ENCODE results near the gene UBE2I. TPM values are rescaled to one million over a fixed set of nuclear protein-coding genes. Genes with fewer than 3 reads are reported as not detected.
"Not testable (repeated sequence)": the region's sequence is repeated elsewhere in the genome, so short reads cannot be mapped to it uniquely, and the experiment has no call there.

Gene UBE2I
- total and polyA plus RNA-seq, 7 donors, result 38.4 to 95.3 (median 54.5) TPM

- Histone ChIP-seq H3K9me3 (peaks cover 0 to 4% (median 0%) of the 10 kb centered on the region in 4 donors), H3K4me1 (no peaks in the 10 kb centered on the region), H3K36me3 (peaks cover 22 to 61% (median 30%) of the 10 kb centered on the region in 4 donors), H3K27ac (no peak overlapping the region), H3K27me3 (peaks cover 0 to 3% (median under 1%) of the 10 kb centered on the region in 3 donors), H3K4me3 (no peak overlapping the region)
- DNase-seq, result no peak
- WGBS, 2 donors, result 75 to 78% methylated on average over 20 of the region's 20 CpGs
- intact Hi-C loops (cut with DNase I), result no loop called here
- TF ChIP-seq CTCF (IDR thresholded peaks at IDR 0.05), result no peak
- no peak for TF ChIP-seq POLR2A (IDR thresholded peaks at IDR 0.05)
- TF ChIP-seq EP300 (IDR thresholded peaks at IDR 0.05), result no peak
Observed at GRCh38 chr16:1325673-1326371, 16.4 kb downstream of the UBE2I start.

GRCh38 chr16:1326391-1326790 lies 17.0 kb downstream of the UBE2I start:
- 71 to 74% methylated on average over 17 of the region's 17 CpGs for WGBS, 2 donors
- intact Hi-C loops (cut with DNase I), result no loop called here
- Histone ChIP-seq H3K27me3 (peaks cover 0 to 8% (median 5%) of the 10 kb centered on the region in 3 donors), H3K27ac (no peak overlapping the region), H3K9me3 (peaks cover 0 to 5% (median 0%) of the 10 kb centered on the region in 4 donors), H3K36me3 (peaks cover 17 to 56% (median 26%) of the 10 kb centered on the region in 4 donors), H3K4me1 (peaks cover 0 to 3% (median 0%) of the 10 kb centered on the region in 4 donors), H3K4me3 (no peak overlapping the region)
- TF ChIP-seq EP300 (IDR thresholded peaks at IDR 0.05), result no peak
- TF ChIP-seq POLR2A (IDR thresholded peaks at IDR 0.05), result no peak
- TF ChIP-seq POLR2AphosphoS5 (IDR thresholded peaks at IDR 0.05), result no peak
- TF ChIP-seq CTCF (IDR thresholded peaks at IDR 0.05), result no peak
- no peak for DNase-seq

GRCh38 chr16:1326946-1327618 lies 17.6 kb downstream of the UBE2I start:
- H3K27me3 ChIP-seq, result peaks cover 2 to 15% (median 12%) of the 10 kb centered on the region in 3 donors
- H3K36me3 ChIP-seq, result peaks cover 17 to 49% (median 23%) of the 10 kb centered on the region in 4 donors
- TF ChIP-seq POLR2AphosphoS5 (IDR thresholded peaks at IDR 0.05), result no peak
- no peak for TF ChIP-seq POLR2A (IDR thresholded peaks at IDR 0.05)
- TF ChIP-seq EP300 (IDR thresholded peaks at IDR 0.05), result no peak
- TF ChIP-seq CTCF (IDR thresholded peaks at IDR 0.05), result no peak
- no peak for DNase-seq
- no peak overlapping the region for H3K4me3 ChIP-seq
- H3K4me1 ChIP-seq, result peaks cover 0 to 10% (median 3%) of the 10 kb centered on the region in 4 donors
- 76 to 80% methylated on average over 17 of the region's 17 CpGs for WGBS, 2 donors
- H3K9me3 ChIP-seq, result peaks cover 0 to 5% (median 0%) of the 10 kb centered on the region in 4 donors
- intact Hi-C loops (cut with DNase I), result no loop called here
- no peak overlapping the region for H3K27ac ChIP-seq

DNA sequence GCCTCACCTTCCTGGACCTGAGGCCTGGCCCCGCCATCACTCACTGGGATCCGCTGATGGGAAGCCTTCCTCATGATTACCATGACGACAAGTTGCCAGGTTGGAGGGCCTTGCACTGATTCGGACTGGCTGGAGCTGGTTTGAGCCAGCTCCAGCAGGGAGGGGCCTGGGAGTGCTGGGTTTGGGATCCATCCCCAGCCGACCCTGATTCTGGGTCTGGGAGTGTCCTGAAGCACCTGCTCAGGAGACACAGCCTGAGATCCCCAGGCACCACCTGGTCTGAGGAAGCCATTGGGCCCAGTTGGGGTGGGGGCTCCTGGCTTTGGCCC lies 18.1 kb downstream of the UBE2I start:
- no peak overlapping the region for H3K4me3 ChIP-seq
- WGBS, 2 donors, result 67 to 74% methylated on average over 5 of the region's 5 CpGs
- intact Hi-C loops (cut with DNase I), result no loop called here
- peaks cover 0 to 15% (median 6%) of the 10 kb centered on the region in 4 donors for H3K4me1 ChIP-seq
- peaks cover 0 to 5% (median 0%) of the 10 kb centered on the region in 4 donors for H3K9me3 ChIP-seq
- no peak for DNase-seq
- TF ChIP-seq POLR2A (IDR thresholded peaks at IDR 0.05) (no peak), EP300 (IDR thresholded peaks at IDR 0.05) (no peak), CTCF (IDR thresholded peaks at IDR 0.05) (no peak), POLR2AphosphoS5 (IDR thresholded peaks at IDR 0.05) (no peak)
- H3K36me3 ChIP-seq, result peaks cover 17 to 44% (median 23%) of the 10 kb centered on the region in 4 donors
- H3K27ac ChIP-seq, result no peak overlapping the region
- peaks cover 8 to 20% (median 17%) of the 10 kb centered on the region in 3 donors for H3K27me3 ChIP-seq

DNA sequence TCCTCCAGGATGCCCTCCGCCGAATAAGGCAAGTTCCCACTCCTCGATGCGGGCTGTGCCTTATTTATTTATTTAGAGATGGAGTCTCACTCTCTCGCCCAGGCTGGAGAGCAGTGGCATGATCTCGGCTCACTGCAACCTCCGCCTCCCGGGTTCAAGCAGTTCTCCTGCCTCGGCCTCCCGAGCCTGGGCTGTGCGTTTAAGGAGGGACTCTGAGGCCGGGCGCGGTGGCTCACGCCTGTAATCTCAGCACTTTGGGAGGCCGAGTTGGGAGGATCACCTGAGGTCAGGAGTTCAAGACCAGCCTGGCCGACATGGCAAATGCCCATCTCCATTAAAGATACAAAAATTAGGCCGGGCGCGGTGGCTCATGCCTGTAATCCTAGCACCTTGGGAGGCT lies 18.7 kb downstream of the UBE2I start:
- peaks cover 17 to 38% (median 21%) of the 10 kb centered on the region in 4 donors for H3K36me3 ChIP-seq
- H3K4me3 ChIP-seq; intact Hi-C loops (cut with DNase I); H3K9me3 ChIP-seq; H3K27ac ChIP-seq; DNase-seq: not testable (repeated sequence)
- peaks cover 0 to 20% (median 12%) of the 10 kb centered on the region in 4 donors for H3K4me1 ChIP-seq
- WGBS, 2 donors, result 89 to 90% methylated on average over 20 of the region's 20 CpGs
- peaks cover 13 to 26% (median 23%) of the 10 kb centered on the region in 3 donors for H3K27me3 ChIP-seq

DNA sequence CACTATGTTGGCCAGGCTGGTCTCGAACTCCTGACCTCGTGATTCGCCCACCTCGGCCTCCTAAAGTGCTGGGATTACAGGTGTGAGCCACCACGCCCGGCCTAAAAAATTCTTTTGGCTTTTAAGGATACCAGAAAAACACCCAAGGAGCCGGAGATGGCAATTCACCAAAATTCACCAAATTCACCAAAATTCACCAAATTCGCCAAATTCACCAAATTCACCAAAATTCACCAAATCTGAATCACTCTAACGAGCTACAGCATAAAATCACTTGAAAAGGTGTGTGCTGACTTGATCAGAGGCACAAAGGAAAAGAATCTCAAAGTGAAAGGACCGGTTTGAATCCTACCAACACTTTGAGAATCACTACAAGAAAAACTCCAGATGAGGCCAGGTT lies 19.5 kb downstream of the UBE2I start:
- H3K4me3 ChIP-seq; DNase-seq; H3K27ac ChIP-seq; H3K9me3 ChIP-seq; intact Hi-C loops (cut with DNase I): not testable (repeated sequence)
- 89 to 94% methylated on average over 10 of the region's 10 CpGs for WGBS, 2 donors
- H3K27me3 ChIP-seq, result peaks cover 21 to 34% (median 31%) of the 10 kb centered on the region in 3 donors
- peaks cover 12 to 30% (median 16%) of the 10 kb centered on the region in 4 donors for H3K36me3 ChIP-seq
- peaks cover 0 to 27% (median 20%) of the 10 kb centered on the region in 4 donors for H3K4me1 ChIP-seq
